Measurements from ENCODE around the gene NRP2.

NRP2 gene

GRCh38 chr2:205757271-205757670 is 75.0 kb downstream of the NRP2 start:
- no peak for ATAC-seq
- no peak for TF ChIP-seq ISL1 (CRISPR knock-in tag; IDR thresholded peaks at IDR 0.05)
- no peak for TF ChIP-seq TSHZ2 (CRISPR knock-in tag; IDR thresholded peaks at IDR 0.05)
- no peak for TF ChIP-seq PATZ1 (CRISPR knock-in tag; IDR thresholded peaks at IDR 0.05; ENCODE audit: borderline replicate concordance)
- no peak for TF ChIP-seq ZNF70 (CRISPR knock-in tag; IDR thresholded peaks at IDR 0.05)
- no peak for TF ChIP-seq GLIS3 (CRISPR knock-in tag; IDR thresholded peaks at IDR 0.05)
- no peak for TF ChIP-seq ZNF8 (CRISPR knock-in tag; IDR thresholded peaks at IDR 0.05)
- no peak for TF ChIP-seq ZC3H10 (CRISPR knock-in tag; IDR thresholded peaks at IDR 0.05)
- no peak for TF ChIP-seq CREB5 (CRISPR knock-in tag; IDR thresholded peaks at IDR 0.05; ENCODE audit: low read depth)
- no peak for TF ChIP-seq ZFP3 (CRISPR knock-in tag; IDR thresholded peaks at IDR 0.05)
- TF ChIP-seq ZNF565 (CRISPR knock-in tag; conservative IDR thresholded peaks at IDR 0.05; ENCODE audit: low read depth), result no peak
- no peak for TF ChIP-seq ESRRG (CRISPR knock-in tag; IDR thresholded peaks at IDR 0.05)
- TF ChIP-seq TCF4 (CRISPR knock-in tag; IDR thresholded peaks at IDR 0.05; ENCODE audit: borderline replicate concordance), result no peak
- no peak for TF ChIP-seq OSR1 (CRISPR knock-in tag; IDR thresholded peaks at IDR 0.05)
- TF ChIP-seq RARB (CRISPR knock-in tag; IDR thresholded peaks at IDR 0.05), result no peak
- TF ChIP-seq SNAI2 (CRISPR knock-in tag; IDR thresholded peaks at IDR 0.05), result no peak
- no peak for TF ChIP-seq BACH2 (CRISPR knock-in tag; IDR thresholded peaks at IDR 0.05; ENCODE audit: borderline replicate concordance)
- no peak for TF ChIP-seq ZFP30 (CRISPR knock-in tag; IDR thresholded peaks at IDR 0.05)

GRCh38 chr2:205758051-205758450 is 75.8 kb downstream of the NRP2 start:
- peak; percentile 83 for ATAC-seq
- no peak for TF ChIP-seq ZNF565 (CRISPR knock-in tag; conservative IDR thresholded peaks at IDR 0.05; ENCODE audit: low read depth)

GRCh38 chr2:205758500-205758899 is 76.2 kb downstream of the NRP2 start:
- TF ChIP-seq ZNF565 (CRISPR knock-in tag; conservative IDR thresholded peaks at IDR 0.05; ENCODE audit: low read depth) (no peak), TSHZ2 (CRISPR knock-in tag; IDR thresholded peaks at IDR 0.05) (no peak)
- no peak for ATAC-seq

- ATAC-seq, result no peak
- TF ChIP-seq ZNF70 (CRISPR knock-in tag; IDR thresholded peaks at IDR 0.05) (no peak), ZC3H10 (CRISPR knock-in tag; IDR thresholded peaks at IDR 0.05) (no peak), ZFP30 (CRISPR knock-in tag; IDR thresholded peaks at IDR 0.05) (no peak), CSDC2 (CRISPR knock-in tag; IDR thresholded peaks at IDR 0.05) (no peak), OSR1 (CRISPR knock-in tag; IDR thresholded peaks at IDR 0.05) (no peak), CREB5 (CRISPR knock-in tag; IDR thresholded peaks at IDR 0.05; ENCODE audit: low read depth) (no peak), CSRNP3 (CRISPR knock-in tag; IDR thresholded peaks at IDR 0.05) (no peak), RARB (CRISPR knock-in tag; IDR thresholded peaks at IDR 0.05) (no peak), PPARA (CRISPR knock-in tag; IDR thresholded peaks at IDR 0.05; ENCODE audit: borderline replicate concordance) (no peak)
Observed at GRCh38 chr2:205759257-205759656, 77.0 kb downstream of the NRP2 start.
